Upper lobe of left lung (tissue), 4 donors: ENCODE data around the gene GEMIN8.

Experiments
- CTCF ChIP-seq, 6 experiments: fragments of 450-650 bp in 4 of 6; fragments of 200-600 bp in 2 of 6; sonication (generic) in 2 of 6; IDR thresholded peaks; one replicate each; pipeline ENCODE4 v1.5.1; 2016 to 2019; ENCODE audit warnings: antibody characterized with exemption in 6 of 6
- EP300 ChIP-seq, 4 donors: sonication (generic); formaldehyde crosslinking; IDR thresholded peaks; one replicate each; pipeline ENCODE4 v1.5.1; 2017; ENCODE audit warnings: antibody characterized with exemption in 4 of 4, control low read depth in 2 of 4
- POLR2A ChIP-seq, 4 donors: fragments of 450-650 bp; IDR thresholded peaks; one replicate each; pipeline ENCODE4 v1.5.1; 2016 to 2017; ENCODE audit warnings: antibody characterized with exemption in 4 of 4, mild to moderate bottlenecking in 2 of 4
- POLR2AphosphoS5 ChIP-seq, 2 donors: sonication (generic); formaldehyde crosslinking; IDR thresholded peaks; one replicate each; pipeline ENCODE4 v1.5.1; 2017; ENCODE audit warnings: antibody characterized with exemption in 2 of 2

DNA sequence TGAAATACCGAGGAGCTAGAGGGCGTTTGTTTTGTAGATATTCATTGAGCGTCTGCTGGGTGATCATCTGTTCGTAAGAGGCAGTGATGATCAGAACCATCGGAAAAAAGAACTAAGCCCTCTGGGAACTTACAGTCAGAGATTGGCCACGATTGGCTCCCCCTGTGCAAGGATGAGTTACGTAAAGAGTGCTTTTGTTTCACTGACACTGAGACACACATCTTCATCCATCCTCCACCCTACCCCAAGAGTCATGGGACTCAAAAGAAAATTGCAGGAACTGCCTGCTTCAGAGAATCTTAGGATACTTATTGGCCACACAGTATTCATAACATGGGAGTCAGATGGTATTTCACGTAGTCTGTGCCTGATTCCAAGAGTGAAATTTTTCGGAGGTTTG, 62.1 kb downstream of the GEMIN8 start:
- TF ChIP-seq CTCF (IDR thresholded peaks at IDR 0.05) (no peak), EP300 (IDR thresholded peaks at IDR 0.05) (no peak), POLR2A (IDR thresholded peaks at IDR 0.05) (no peak), POLR2AphosphoS5 (IDR thresholded peaks at IDR 0.05) (no peak)
